GM19099 (cell line): Measurements from ENCODE around the gene TMEM203.

Experiments
- POLR2A ChIP-seq: IDR thresholded peaks from 3 replicates; pipeline ENCODE4 v1.6.1; 2011; ENCODE audit warnings: low read depth; ENCODE audit not compliant: insufficient read length; ENCODE audit errors: extremely low read depth

TMEM203 gene

DNA sequence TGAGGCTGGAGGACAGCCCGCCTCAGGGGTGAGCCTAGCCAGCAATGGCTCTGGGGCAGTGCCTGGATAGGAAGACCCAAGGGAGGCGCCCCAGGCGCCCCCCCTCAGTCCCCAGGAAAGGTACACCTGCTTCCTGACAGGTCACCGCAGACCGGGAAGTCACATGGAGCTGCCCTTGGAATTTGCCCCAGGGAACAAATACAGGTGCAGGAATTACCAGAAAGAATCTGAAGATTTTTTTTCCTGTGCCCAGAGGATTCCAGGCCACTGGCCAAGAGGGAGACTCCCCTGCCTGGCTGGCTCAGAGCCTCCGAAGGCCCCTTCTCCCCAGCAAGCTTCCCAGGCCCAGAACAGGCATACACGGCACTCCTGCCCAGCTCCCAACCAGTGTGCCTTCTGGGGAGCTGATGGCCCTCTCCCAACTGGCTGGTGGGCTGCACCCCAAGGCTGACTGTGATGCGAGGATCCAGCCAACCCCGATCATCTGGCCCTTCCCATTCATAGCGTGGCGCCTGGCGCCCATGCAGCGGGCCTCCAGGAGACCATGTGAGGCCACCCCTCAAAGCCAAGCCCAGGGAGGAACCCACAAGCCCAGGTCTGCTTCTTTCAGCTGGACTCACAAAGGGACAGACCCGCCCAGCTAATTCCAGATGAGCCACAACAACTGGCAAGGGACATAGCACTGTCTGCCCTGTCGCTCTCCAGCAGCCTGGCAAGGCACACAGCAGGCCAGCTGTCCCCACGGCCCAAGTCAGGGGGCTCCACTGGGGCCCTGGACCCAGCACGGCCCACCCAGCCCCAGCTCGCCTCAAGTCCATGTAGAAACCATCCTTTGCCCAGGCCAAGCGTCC, 7.2 kb downstream of the TMEM203 start:
- no peak for TF ChIP-seq POLR2A

DNA sequence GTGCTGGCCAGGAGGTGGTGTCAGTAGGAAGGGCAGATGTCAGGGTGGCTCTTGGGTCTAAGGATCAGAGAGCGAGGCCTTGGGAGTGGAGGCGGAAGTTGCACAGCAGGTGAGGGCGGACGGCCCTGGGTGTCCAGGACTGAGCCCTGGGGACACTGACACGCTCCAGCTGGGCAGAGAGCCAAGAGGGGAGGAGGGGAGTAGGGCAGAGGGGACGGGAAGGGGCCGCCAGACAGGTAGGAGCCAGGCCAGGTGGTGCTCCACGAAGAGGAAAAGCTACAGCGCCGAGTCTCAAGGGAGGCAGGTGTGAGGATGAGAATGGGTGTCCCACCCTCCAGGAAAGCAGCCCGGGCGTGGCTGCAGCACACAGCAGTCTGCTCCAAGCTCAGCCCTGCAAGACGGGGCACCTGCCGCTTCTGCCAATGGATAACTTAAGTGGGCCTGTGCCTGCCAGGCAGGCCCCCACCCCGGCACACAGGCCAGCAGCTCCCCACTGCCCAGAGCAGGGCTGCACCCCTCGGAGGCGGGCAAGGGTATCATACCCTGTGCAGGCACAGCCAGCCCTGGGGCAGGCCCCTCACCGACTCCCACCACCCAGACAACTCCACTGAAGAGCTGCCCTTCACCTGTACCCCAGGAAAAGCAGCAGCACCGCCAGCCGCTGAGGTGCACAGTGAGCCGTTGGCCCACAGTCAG, 9.8 kb downstream of the TMEM203 start:
- TF ChIP-seq POLR2A, result no peak

DNA sequence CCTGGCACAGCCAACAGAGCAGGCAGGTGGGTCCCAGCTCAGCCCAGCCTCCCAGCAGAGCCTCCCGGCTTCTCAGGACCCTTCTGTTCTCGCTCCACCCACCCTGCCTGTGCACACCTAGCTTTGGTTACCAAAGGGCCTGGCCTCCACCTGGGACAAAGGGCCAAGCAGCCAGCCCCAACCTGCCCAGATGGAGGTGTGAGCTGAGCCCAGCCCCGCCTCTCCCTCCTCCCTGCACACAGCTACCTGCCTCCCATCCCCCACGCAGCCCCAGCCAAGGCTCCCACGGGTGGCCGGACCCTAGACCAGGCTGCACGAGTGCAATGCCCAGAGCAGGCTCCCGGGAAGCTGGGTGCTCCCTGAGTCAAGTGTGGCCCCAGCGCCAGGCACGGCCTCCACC, 10.5 kb downstream of the TMEM203 start:
- TF ChIP-seq POLR2A, result no peak

DNA sequence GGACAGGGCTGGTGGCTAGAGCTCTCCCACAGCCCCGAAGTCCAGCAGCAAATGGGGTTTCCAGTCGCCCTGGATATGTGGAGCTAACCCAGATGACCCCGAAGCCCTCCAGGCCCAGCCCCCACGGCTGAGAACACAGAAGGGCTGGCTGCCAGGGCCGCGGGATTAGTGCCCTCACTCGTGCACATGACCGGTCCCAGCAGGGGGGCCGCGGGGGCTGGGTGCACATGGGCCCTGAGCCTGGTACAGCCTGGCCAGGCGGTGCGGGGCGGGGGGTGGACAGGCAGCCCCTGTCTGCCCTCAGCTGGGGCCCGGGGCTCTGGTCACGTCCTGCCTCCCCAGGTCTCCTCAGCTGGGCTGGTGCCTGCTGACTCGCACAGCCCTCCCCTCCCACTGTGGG, 11.1 kb downstream of the TMEM203 start:
- no peak for TF ChIP-seq POLR2A

DNA sequence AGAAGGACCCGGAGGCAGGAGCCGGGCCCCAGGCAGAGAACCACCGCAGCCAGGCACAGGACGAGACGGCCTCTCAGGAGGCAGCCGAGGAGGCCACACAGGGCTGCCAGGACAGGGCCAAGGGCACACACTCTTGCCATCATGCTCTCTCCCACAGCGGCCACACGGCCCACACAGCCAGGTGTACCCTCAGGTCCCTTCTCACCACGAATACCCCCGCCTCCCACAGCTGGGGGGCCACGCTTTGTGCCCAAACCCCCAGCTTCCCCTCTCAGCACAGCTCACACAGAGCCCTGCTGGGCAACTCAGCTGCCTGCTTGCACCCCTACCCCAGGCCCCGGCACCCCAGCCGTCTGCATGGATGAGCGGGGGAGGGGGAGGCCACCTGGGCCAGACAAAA, 11.7 kb downstream of the TMEM203 start:
- no peak for TF ChIP-seq POLR2A

DNA sequence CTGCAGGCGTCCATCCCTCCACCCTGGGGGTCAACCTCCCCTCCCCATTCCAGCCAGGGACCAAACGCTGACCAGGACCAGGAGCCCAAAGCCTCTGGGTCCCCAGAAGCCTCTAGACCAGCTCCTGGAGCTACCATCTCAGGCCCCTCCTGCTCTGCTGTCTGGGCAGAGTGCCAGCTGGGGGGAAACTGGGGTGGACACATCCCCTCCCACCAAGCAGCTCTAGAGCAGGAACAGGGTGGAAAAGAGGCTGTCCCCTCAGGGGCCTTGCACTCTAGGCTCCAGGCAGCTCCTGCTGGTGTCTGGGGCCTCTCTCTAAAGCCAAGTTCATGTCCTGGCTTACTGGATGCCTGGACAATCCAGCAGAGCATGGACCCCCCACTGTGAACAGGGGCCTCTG, 12.6 kb downstream of the TMEM203 start:
- TF ChIP-seq POLR2A, result no peak

DNA sequence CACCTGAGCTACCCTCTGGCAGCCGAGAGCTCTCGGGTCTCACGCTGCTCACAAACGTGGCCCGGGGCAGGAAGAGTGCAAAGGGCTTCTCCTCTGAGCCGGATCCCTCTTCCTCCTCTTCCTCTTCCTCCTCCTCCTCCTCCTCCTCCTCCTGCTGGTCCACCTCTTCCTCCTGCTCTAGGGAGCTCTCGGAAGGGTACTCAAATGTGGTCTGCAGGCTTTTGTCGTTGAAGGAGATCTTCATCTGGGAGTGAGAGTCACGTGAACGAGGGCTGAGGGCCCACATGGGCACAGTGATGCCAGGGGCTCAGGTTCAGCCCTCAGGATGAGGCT, 13.0 kb downstream of the TMEM203 start:
- TF ChIP-seq POLR2A, result no peak

DNA sequence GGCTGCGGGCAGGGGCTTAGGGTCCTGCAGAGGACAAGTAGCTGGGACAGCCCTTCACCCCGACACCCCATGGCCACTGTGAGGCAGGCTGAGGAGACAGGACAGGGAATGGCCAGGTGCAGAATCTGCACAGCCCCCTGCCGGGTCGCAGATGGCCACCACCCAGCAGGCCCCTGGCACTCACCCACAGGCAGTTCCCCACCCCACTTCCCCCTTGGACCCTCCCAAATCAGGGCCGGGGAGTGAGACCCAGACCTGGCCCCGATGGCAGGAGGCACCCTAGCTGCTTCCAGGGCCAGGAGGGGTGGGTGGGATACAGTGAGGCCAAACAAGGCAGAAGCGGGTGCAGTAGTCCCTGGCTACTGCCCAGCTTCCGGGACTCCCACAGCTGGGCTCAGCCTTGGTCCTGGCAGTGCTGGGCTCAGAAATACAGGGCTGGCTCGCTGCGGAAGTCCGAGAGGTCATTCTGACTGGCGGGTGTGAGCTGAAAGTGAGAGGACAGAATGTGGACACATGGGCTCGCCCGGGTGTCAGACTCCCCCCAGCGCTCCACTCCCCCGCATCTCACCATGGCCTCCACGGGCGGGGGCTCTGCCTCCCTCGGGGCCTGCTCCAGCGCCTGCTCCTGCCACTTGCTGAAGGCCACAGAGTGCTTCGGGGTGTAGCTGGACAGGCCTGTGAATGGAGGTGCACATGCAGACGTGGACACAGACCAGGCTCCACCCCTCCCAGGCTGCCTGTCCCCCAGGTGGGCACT, 13.6 kb downstream of the TMEM203 start:
- TF ChIP-seq POLR2A, result no peak

DNA sequence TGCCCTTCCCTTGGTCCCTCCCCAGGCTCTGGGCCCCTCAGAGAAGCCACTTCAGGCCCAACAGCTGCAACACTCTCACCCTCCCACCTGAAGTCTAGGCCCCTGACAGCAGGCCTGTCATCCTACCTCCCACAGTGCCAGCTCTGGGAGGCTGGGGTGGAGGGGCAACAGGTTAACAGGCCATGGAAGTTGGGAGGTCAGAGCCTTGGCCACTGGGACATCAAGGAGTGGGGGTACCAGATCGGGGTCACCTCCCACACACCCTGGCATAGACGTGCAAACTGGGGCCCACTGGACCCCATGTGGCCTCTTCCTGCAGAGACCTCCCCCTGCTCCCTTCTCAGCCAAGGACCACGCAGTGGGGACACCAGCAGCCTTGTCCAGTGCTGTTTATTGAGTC, 14.2 kb downstream of the TMEM203 start:
- no peak for TF ChIP-seq POLR2A

DNA sequence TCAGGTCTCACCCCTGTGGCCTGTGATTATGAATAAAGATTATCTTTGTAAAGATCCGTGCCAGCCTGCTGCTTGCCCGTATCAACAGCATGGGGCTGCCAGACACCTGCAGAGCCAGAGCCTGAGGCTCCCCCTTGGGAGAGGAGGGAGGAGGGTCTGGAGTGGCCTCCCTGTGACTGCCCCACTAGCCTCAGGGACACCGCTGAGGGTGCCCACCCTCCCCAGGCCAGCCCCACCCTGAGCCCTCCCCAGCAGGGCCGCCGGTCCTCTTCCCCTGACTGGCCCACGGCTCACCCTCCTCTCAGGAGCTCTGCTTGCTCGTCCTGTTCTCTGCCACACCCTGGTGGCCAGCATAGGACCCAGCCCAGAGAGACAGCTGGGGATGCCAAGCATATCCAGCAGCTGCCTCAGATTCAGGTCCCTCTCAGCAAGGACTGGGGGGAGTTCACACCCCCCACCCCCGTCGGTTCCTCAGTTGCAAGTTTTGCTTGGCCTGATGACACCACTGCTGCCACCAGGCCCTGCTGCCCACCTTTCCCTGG, 15.1 kb downstream of the TMEM203 start:
- TF ChIP-seq POLR2A, result no peak

DNA sequence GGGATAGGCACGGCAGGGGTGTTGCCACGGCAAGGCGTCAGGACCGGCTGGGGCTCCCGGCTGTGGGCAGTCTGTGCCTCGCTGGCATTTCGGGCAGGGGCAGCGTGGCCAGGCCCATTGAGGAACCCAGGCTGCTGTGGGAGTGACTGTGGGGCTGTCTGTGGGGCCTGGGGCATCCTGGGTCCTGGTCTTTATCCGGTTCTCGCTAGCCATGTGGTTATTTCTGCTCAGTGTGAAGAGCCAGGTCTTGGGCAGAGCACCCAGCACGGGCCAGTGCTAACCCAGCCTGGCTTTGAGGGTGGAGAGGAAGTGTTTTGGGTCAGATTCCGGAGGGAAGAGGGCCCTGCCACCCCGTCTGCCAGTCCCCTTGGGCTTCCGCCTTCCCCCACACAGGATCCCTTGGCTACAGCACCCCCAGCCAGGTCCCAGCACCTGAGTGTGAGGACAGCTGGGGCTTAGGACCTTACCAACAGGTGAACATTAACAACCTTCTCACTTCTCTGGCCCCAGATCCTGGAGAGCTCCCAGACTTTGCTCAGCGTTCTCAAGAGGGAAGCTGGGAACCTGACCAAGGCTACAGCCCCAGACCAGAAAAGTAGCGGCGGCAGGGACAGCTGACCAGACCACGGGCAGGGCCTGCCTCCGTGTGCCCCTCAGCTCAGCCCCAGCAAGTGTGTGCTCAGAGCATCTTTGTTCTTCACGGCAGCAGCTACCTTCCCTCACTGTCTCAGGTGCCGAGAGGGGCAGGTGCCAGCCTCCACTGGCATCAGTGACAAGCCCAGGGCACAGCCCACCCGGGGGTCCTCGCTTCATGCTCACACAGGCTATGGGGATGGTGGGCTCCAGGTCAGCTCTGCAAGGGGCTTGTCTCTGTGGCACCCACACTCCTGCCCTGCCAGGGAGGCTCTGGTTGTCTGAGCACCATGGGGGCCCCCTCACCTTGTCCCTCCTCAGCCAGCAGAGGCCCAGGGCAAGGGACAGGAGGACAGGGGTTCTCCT, 15.9 kb downstream of the TMEM203 start:
- TF ChIP-seq POLR2A, result no peak

DNA sequence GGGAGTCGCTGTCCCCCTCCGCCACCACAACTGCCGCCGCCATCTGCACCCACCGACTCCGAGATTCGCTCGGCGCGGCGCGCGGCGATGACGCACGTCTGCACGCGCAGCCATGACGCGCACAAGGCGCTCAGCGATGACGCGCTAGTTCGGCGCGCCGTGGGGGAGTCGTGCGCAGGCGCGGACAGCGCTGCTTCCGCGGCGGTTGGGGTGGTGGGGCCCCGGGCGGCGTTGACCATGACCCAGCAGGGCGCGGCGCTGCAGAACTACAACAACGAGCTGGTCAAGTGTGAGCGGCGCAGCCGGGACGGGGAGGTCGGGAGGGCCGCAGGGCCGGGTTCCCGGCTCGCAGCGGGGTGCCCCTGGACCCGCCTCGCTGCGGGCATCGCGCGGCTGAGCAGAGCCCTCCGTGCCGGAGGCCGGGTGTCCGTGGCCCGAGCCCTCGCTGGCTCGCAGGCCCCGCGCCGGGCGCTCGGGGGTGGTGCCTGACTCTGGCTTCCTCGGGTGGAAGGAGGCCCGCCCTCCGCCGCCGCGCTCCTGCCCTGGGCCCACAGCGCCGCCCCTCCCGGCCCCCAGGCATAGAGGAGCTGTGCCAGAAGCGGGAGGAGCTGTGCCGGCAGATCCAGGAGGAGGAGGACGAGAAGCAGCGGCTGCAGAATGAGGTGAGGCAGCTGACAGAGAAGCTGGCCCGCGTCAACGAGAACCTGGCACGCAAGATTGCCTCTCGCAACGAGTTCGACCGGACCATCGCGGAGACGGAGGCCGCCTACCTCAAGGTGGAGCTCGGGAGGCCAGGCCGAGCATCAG, 16.8 kb downstream of the TMEM203 start, which contains the start of the genes ANAPC2 and SSNA1:
ANAPC2 (minus strand) TSS at position 71 of the 807 bp plus-strand sequence; CDS start at position 43, 28 bp downstream.
SSNA1 (plus strand) TSS at position 187 of the 807 bp plus-strand sequence; CDS start at position 238, 51 bp downstream.
- TF ChIP-seq POLR2A, result peak; percentile 93

DNA sequence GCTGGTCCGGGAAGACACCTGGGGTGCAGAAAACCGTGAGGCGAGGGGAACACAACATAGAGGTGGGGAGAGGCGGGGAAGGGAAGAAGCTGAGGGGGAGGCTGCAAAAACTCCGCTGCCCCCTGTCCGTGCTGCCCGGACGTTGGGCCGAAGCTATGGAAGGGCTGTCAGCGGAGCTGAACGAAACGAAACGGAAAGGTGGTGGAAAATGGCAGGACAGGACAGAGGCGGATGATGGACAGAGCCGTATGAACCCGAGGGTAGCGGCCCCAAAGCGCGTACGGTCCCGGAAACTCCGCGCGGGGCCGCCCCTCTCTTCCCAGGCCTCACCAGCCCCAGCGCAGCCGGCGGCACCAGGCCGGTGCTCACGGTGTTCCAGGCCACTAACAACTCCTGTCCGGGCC, 17.4 kb downstream of the TMEM203 start:
- TF ChIP-seq POLR2A, result no peak
